Measurements from ENCODE around the gene CCNT2. TPM values are rescaled to one million over a fixed set of nuclear protein-coding genes. Genes with fewer than 3 reads are reported as not detected.

Gene CCNT2
- polyA plus RNA-seq, 1 of the 3 experiments (the other 2 are of a cell fraction), result 5.3 TPM

DNA sequence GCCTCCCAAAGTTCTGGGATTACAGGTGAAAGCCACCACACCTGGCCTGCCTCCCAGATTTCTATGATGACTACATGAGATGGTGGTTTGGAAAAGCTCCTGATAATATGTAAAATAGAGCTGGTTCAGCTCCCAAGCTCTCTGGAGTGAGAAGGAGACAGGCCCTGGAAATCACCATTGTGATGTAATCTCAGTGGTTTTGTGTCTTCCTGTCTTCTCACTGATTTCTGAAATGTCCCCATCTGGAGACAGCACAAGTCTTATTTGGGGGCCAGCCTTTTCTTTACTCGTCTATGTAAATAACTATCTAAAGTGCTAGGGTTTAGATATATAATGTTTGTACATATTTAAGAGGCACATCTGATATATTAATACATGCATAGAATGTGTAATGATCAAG is 64.0 kb downstream of the CCNT2 start:
- H2AFZ ChIP-seq (ENCODE audit: low read depth), result no peak overlapping the region
- no peak overlapping the region for H3K27ac ChIP-seq (ENCODE audit: low read depth in 2 of 2, low read length in 1 of 2)
- no peaks in the 10 kb centered on the region for H3K79me2 ChIP-seq (ENCODE audit: insufficient read depth)
- H3K36me3 ChIP-seq (replicated peaks in 1 of 2; ENCODE audit: control insufficient read depth in 1 of 2, insufficient read depth in 2 of 2, low read length in 1 of 2), result no peaks in the 10 kb centered on the region
- no peaks in the 10 kb centered on the region for H3K9me2 ChIP-seq
- CTCF ChIA-PET, result no interaction called here
- TF ChIP-seq RAD21 (IDR thresholded peaks at IDR 0.05; ENCODE audit: low read length) (no peak), RXRA (IDR thresholded peaks at IDR 0.05; ENCODE audit: borderline replicate concordance, low read depth) (no peak), YY1 (IDR thresholded peaks at IDR 0.05; ENCODE audit: low read depth) (no peak), TEAD4 (IDR thresholded peaks at IDR 0.05; ENCODE audit: borderline replicate concordance, insufficient read depth) (no peak), ELF1 (IDR thresholded peaks at IDR 0.05) (no peak), SIN3A (IDR thresholded peaks at IDR 0.05; ENCODE audit: borderline replicate concordance, low read depth, low read length) (no peak), NRF1 (IDR thresholded peaks at IDR 0.05; ENCODE audit: low read depth, low read length) (no peak), FOXM1 (IDR thresholded peaks at IDR 0.05; ENCODE audit: low read depth) (no peak), SMC3 (IDR thresholded peaks at IDR 0.05; ENCODE audit: low read depth, low read length) (no peak), POLR2AphosphoS5 (IDR thresholded peaks at IDR 0.05; ENCODE audit: low read depth, low read length) (no peak), RCOR1 (IDR thresholded peaks at IDR 0.05; ENCODE audit: low read length) (no peak), EZH2phosphoT487 (IDR thresholded peaks at IDR 0.05; ENCODE audit: borderline replicate concordance, low read depth) (no peak), NFIC (IDR thresholded peaks at IDR 0.05; ENCODE audit: borderline replicate concordance) (no peak), GABPA (IDR thresholded peaks at IDR 0.05; ENCODE audit: low read depth) (no peak)
- TF ChIP-seq, protein P1, sequence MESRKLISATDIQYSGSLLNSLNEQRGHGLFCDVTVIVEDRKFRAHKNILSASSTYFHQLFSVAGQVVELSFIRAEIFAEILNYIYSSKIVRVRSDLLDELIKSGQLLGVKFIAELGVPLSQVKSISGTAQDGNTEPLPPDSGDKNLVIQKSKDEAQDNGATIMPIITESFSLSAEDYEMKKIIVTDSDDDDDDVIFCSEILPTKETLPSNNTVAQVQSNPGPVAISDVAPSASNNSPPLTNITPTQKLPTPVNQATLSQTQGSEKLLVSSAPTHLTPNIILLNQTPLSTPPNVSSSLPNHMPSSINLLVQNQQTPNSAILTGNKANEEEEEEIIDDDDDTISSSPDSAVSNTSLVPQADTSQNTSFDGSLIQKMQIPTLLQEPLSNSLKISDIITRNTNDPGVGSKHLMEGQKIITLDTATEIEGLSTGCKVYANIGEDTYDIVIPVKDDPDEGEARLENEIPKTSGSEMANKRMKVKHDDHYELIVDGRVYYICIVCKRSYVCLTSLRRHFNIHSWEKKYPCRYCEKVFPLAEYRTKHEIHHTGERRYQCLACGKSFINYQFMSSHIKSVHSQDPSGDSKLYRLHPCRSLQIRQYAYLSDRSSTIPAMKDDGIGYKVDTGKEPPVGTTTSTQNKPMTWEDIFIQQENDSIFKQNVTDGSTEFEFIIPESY (IDR thresholded peaks at IDR 0.05; ENCODE audit: borderline replicate concordance, low read depth), result no peak
- TF ChIP-seq, protein P2, sequence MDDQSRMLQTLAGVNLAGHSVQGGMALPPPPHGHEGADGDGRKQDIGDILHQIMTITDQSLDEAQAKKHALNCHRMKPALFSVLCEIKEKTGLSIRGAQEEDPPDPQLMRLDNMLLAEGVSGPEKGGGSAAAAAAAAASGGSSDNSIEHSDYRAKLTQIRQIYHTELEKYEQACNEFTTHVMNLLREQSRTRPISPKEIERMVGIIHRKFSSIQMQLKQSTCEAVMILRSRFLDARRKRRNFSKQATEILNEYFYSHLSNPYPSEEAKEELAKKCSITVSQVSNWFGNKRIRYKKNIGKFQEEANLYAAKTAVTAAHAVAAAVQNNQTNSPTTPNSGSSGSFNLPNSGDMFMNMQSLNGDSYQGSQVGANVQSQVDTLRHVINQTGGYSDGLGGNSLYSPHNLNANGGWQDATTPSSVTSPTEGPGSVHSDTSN (IDR thresholded peaks at IDR 0.05), result no peak
- TF ChIP-seq, protein P3, sequence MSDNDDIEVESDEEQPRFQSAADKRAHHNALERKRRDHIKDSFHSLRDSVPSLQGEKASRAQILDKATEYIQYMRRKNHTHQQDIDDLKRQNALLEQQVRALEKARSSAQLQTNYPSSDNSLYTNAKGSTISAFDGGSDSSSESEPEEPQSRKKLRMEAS (IDR thresholded peaks at IDR 0.05; ENCODE audit: low read depth), result no peak
- TF ChIP-seq, protein P4, sequence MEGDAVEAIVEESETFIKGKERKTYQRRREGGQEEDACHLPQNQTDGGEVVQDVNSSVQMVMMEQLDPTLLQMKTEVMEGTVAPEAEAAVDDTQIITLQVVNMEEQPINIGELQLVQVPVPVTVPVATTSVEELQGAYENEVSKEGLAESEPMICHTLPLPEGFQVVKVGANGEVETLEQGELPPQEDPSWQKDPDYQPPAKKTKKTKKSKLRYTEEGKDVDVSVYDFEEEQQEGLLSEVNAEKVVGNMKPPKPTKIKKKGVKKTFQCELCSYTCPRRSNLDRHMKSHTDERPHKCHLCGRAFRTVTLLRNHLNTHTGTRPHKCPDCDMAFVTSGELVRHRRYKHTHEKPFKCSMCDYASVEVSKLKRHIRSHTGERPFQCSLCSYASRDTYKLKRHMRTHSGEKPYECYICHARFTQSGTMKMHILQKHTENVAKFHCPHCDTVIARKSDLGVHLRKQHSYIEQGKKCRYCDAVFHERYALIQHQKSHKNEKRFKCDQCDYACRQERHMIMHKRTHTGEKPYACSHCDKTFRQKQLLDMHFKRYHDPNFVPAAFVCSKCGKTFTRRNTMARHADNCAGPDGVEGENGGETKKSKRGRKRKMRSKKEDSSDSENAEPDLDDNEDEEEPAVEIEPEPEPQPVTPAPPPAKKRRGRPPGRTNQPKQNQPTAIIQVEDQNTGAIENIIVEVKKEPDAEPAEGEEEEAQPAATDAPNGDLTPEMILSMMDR (IDR thresholded peaks at IDR 0.05), result no peak
- TF ChIP-seq, protein P5, sequence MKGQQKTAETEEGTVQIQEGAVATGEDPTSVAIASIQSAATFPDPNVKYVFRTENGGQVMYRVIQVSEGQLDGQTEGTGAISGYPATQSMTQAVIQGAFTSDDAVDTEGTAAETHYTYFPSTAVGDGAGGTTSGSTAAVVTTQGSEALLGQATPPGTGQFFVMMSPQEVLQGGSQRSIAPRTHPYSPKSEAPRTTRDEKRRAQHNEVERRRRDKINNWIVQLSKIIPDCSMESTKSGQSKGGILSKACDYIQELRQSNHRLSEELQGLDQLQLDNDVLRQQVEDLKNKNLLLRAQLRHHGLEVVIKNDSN (IDR thresholded peaks at IDR 0.05; ENCODE audit: borderline replicate concordance, low read depth), result no peak
- no peak overlapping the region for H3K4me3 ChIP-seq (ENCODE audit: low read depth in 2 of 2, low read length in 1 of 2)
- WGBS (ENCODE audit: low lambda C conversion rate), result 36% methylated on average over 1 of the region's 1 CpG
- H3K4me2 ChIP-seq, result no peak overlapping the region
- H3K9me3 ChIP-seq, result no peaks in the 10 kb centered on the region
- no peaks in the 10 kb centered on the region for H3K27me3 ChIP-seq (ENCODE audit: insufficient read depth)
- no peaks in the 10 kb centered on the region for H3K4me1 ChIP-seq (ENCODE audit: control insufficient read depth in 1 of 2, insufficient read depth in 2 of 2, low read depth in 1 of 2, low read length in 1 of 2)
- no peak overlapping the region for H3K9ac ChIP-seq
- no peaks in the 10 kb centered on the region for H4K20me1 ChIP-seq (ENCODE audit: insufficient read depth)
- POLR2A ChIA-PET, result no interaction called here
- H3F3A ChIP-seq (replicated peaks; ENCODE audit: insufficient read depth), result no peaks in the 10 kb centered on the region
- DNase-seq, result no peak
